Lung (tissue), 16 donors: Measurements from ENCODE around the gene FUNDC2. TPM values are rescaled to one million over a fixed set of nuclear protein-coding genes. Genes with fewer than 3 reads are reported as not detected.

ENCODE experiments used
- ATAC-seq: fragments of 200-7000 bp; cut with Tn5 transposase; one replicate; pipeline ENCODE4 v1.9.1; 2020; ENCODE audit warnings: moderate number of reproducible peaks; ENCODE audit not compliant: insufficient read depth, low FRiP score
- DNase-seq, 3 donors: peaks; one replicate each; pipeline ENCODE4 v3.0.0-alpha.2; 2013 to 2017
- H3K27ac ChIP-seq, 2 donors: one replicate each; pipeline ENCODE4 v1.5.1; 2013; ENCODE audit warnings: mild to moderate bottlenecking in 2 of 2, moderate library complexity in 2 of 2, control low read depth in 1 of 2, inconsistent platforms in 1 of 2, low read depth in 1 of 2, low read length in 1 of 2
- H3K27me3 ChIP-seq, 3 donors: one replicate each; pipeline ENCODE4 v1.5.1; 2013; ENCODE audit warnings: low read length in 2 of 3; ENCODE audit not compliant: control insufficient read depth in 3 of 3, insufficient read depth in 3 of 3
- H3K36me3 ChIP-seq, 4 donors: one replicate each; pipeline ENCODE4 v1.5.1; 2013; ENCODE audit warnings: low read length in 4 of 4, mild to moderate bottlenecking in 1 of 4, moderate library complexity in 1 of 4; ENCODE audit not compliant: control insufficient read depth in 4 of 4, insufficient read depth in 4 of 4
- H3K4me1 ChIP-seq, 5 donors: one replicate each; pipeline ENCODE4 v1.5.1; 2013; ENCODE audit warnings: low read length in 5 of 5, mild to moderate bottlenecking in 2 of 5, moderate library complexity in 1 of 5; ENCODE audit not compliant: control insufficient read depth in 5 of 5, insufficient read depth in 5 of 5
- H3K4me3 ChIP-seq: one replicate; pipeline ENCODE4 v1.5.1; 2013; ENCODE audit warnings: mild to moderate bottlenecking, control low read depth, moderate library complexity
- H3K9ac ChIP-seq, 2 donors: one replicate each; pipeline ENCODE4 v1.5.1; 2013; ENCODE audit warnings: low read length in 2 of 2, control low read depth in 1 of 2; ENCODE audit not compliant: insufficient read depth in 1 of 2
- H3K9me3 ChIP-seq, 4 donors: one replicate each; pipeline ENCODE4 v1.5.1; 2013; ENCODE audit warnings: low read length in 3 of 4, mild to moderate bottlenecking in 1 of 4, moderate library complexity in 1 of 4; ENCODE audit not compliant: control insufficient read depth in 4 of 4, insufficient read depth in 3 of 4
- CTCF ChIP-seq: IDR thresholded peaks from 2 replicates; pipeline ENCODE4 v1.5.1; 2012; ENCODE audit warnings: mild to moderate bottlenecking; ENCODE audit errors: control extremely low read depth, extremely low read depth
- WGBS, 2 donors: extraction: QIAGEN DNeasy Blood & Tissue Kit; methylation state at CpG; one replicate each; pipeline ENCODE4 v1.1.7; 2013; 5-methylcytosine and 5-hydroxymethylcytosine counted together
- long read RNA-seq, 5 donors: transcript quantifications; one replicate each; lab custom pipeline, GENCODE V29; 2026
- polyA plus RNA-seq, 2 donors: library from polyadenylated mRNA; stranded (reverse); fragments of 200-250 nt; gene quantifications; one replicate each; pipeline ENCODE4 v1.2.1, GENCODE V29; 2013
- total RNA-seq, 2 donors: library from RNA; depleted of rRNA in 1 of 2; stranded (reverse); fragments of >200 nt in 1 of 2; gene quantifications; one replicate each; pipeline ENCODE4 v1.2.1, GENCODE V29; 2014 to 2021
- donor health status: control.
- donor health status: control.
- donor health status: Bipolar disorder and iron deficiency.
- donor health status: healthy.
- donor health status: DM: yes; HTN: yes; CAD: no.

The FUNDC2 gene
- total RNA-seq = 10 to 100 TPM; 43.5 to 83.1 TPM
- polyA plus RNA-seq = 100 to 1,000 TPM in 1 of 2 donors, 10 to 100 TPM in 1; 89.0 to 106 TPM
- long read RNA-seq, donor 1, full-length matches to known transcripts = 42 of 64 reads
- long read RNA-seq, donor 1, partial matches to known transcripts = 17 of 64 reads
- long read RNA-seq, donor 1, other reads (novel, unspliced or antisense) = 5 of 64 reads
- long read RNA-seq, donor 2, full-length matches to known transcripts = 24 of 24 reads
- long read RNA-seq, donor 2, partial matches to known transcripts = 0 of 24 reads
- long read RNA-seq, donor 2, other reads (novel, unspliced or antisense) = 0 of 24 reads
- long read RNA-seq, donor 3, full-length matches to known transcripts = 33 of 33 reads
- long read RNA-seq, donor 3, partial matches to known transcripts = 0 of 33 reads
- long read RNA-seq, donor 3, other reads (novel, unspliced or antisense) = 0 of 33 reads
- long read RNA-seq, donor 4, full-length matches to known transcripts = 33 of 33 reads
- long read RNA-seq, donor 4, partial matches to known transcripts = 0 of 33 reads
- long read RNA-seq, donor 4, other reads (novel, unspliced or antisense) = 0 of 33 reads
- long read RNA-seq, donor 5, full-length matches to known transcripts = 43 of 48 reads
- long read RNA-seq, donor 5, partial matches to known transcripts = 5 of 48 reads
- long read RNA-seq, donor 5, other reads (novel, unspliced or antisense) = 0 of 48 reads

GRCh38 chrX:155026727-155027508, at the start of gene FUNDC2:
FUNDC2 (plus strand) TSS chrX:155026844; CDS start chrX:155026939, 95 bp downstream.
- DNase-seq = peak; percentile 96
- no peak for TF ChIP-seq CTCF
- Histone ChIP-seq H3K4me1 (peaks cover 0 to 2% (median 0%) of the 10 kb centered on the region in 5 donors), H3K9me3 (peaks cover 0 to 3% (median 1%) of the 10 kb centered on the region in 4 donors), H3K9ac (peak within 1 kb of the TSS; percentile 60 to 98), H3K27me3 (no peaks in the 10 kb centered on the region), H3K4me3 (peak within 1 kb of the TSS; percentile 64), H3K36me3 (no peaks in the 10 kb centered on the region), H3K27ac (peak within 1 kb of the TSS; percentile 97 to 100)
- WGBS, 2 donors = 0 to 35% methylated on average over 20 to 82 of the region's 82 CpGs
- ATAC-seq = peak; percentile 90

- no peaks in the 10 kb centered on the region for H3K4me1 ChIP-seq
- H3K4me3 ChIP-seq = no peak overlapping the region
- no peak overlapping the region for H3K9ac ChIP-seq
- WGBS, 2 donors = 51 to 61% methylated on average over 4 of the region's 4 CpGs
- TF ChIP-seq CTCF = no peak
- DNase-seq (no peak), ATAC-seq (no peak)
- H3K36me3 ChIP-seq = no peaks in the 10 kb centered on the region
- peaks cover 0 to 5% (median 1%) of the 10 kb centered on the region in 4 donors for H3K9me3 ChIP-seq
- no peaks in the 10 kb centered on the region for H3K27me3 ChIP-seq
- H3K27ac ChIP-seq = no peak overlapping the region
Measured at GRCh38 chrX:154979629-154980028, 47.0 kb upstream of the FUNDC2 start.

- TF ChIP-seq CTCF = peak; percentile 68
- WGBS, 2 donors = 13 to 25% methylated on average over 10 to 11 of the region's 11 CpGs
- peak; percentile 91 for ATAC-seq
- DNase-seq = peak; percentile 75 to 82 (median 79)
- H3K4me3 ChIP-seq = no peak overlapping the region
- H3K27me3 ChIP-seq = no peaks in the 10 kb centered on the region
- peak overlapping the region in 1 of 2 donors; percentile 76 for H3K9ac ChIP-seq
- H3K9me3 ChIP-seq = peaks cover 0 to 5% (median 1%) of the 10 kb centered on the region in 4 donors
- H3K27ac ChIP-seq = no peak overlapping the region
- H3K36me3 ChIP-seq = no peaks in the 10 kb centered on the region
- H3K4me1 ChIP-seq = no peaks in the 10 kb centered on the region
Measured at GRCh38 chrX:154980330-154981115, 46.1 kb upstream of the FUNDC2 start.
